Tibial nerve (tissue), 4 donors: ENCODE measurements around the gene CHP2. TPM values are rescaled to one million over a fixed set of nuclear protein-coding genes. Genes with fewer than 3 reads are reported as not detected.

Experiments
- DNase-seq, 2 donors: peaks; one replicate each; pipeline ENCODE4 v3.0.0-alpha.2; 2019; ENCODE audit warnings: low spot score in 2 of 2
- H3K27ac ChIP-seq, 4 donors: fragments of 200-600 bp; sonication (generic) in 3 of 4; one replicate each; pipeline ENCODE4 v1.5.1; 2017 to 2019; ENCODE audit warnings: mild to moderate bottlenecking in 1 of 4
- H3K27me3 ChIP-seq, 2 donors: fragments of 200-600 bp; sonication (generic) in 1 of 2; one replicate each; pipeline versions ENCODE4 v1.5.1 to v1.6.0; 2017 to 2019
- H3K36me3 ChIP-seq, 3 donors: fragments of 200-600 bp; sonication (generic); one replicate each; pipeline ENCODE4 v1.5.1; 2018 to 2019
- H3K4me1 ChIP-seq, 4 donors: fragments of 200-600 bp; sonication (generic) in 3 of 4; one replicate each; pipeline ENCODE4 v1.5.1; 2017 to 2019
- H3K4me3 ChIP-seq, 4 donors: fragments of 200-600 bp; sonication (generic) in 3 of 4; one replicate each; pipeline ENCODE4 v1.5.1; 2017 to 2019; ENCODE audit warnings: mild to moderate bottlenecking in 1 of 4, moderate library complexity in 1 of 4
- H3K9me3 ChIP-seq, 4 donors: fragments of 200-600 bp; sonication (generic) in 3 of 4; one replicate each; pipeline ENCODE4 v1.5.1; 2017 to 2019
- CTCF ChIP-seq, 5 experiments: fragments of 200-600 bp in 3 of 5; fragments of 450-650 bp in 2 of 5; sonication (generic) in 3 of 5; IDR thresholded peaks; one replicate each; pipeline ENCODE4 v1.5.1; 2016 to 2019; ENCODE audit warnings: antibody characterized with exemption in 5 of 5, mild to moderate bottlenecking in 3 of 5, moderate library complexity in 2 of 5
- EP300 ChIP-seq, 2 donors: sonication (generic); formaldehyde crosslinking; IDR thresholded peaks; one replicate each; pipeline ENCODE4 v1.6.1; 2017; ENCODE audit warnings: antibody characterized with exemption in 2 of 2, mild to moderate bottlenecking in 1 of 2
- POLR2A ChIP-seq, 2 donors: fragments of 450-650 bp; IDR thresholded peaks; one replicate each; pipeline ENCODE4 v1.6.1; 2017; ENCODE audit warnings: antibody characterized with exemption in 2 of 2, mild to moderate bottlenecking in 2 of 2, moderate library complexity in 2 of 2
- WGBS, 2 donors: methylation state at CpG; one replicate each; pipeline ENCODE4 v1.1.5; 2018; 5-methylcytosine and 5-hydroxymethylcytosine counted together
- total RNA-seq, 4 donors: library from RNA; depleted of rRNA; stranded (reverse); fragments of >200 nt; gene quantifications; one replicate each; pipeline ENCODE4 v1.1.0, GENCODE V29; 2016

The CHP2 gene
- 10 to 100 TPM in 2 of 4 donors, 1 to 10 TPM in 2; 1.8 to 15.5 (median 7.5) TPM for total RNA-seq

GRCh38 chr16:23754594-23755483 is at the start of gene CHP2:
Gene CHP2, plus strand, starts transcription at chr16:23755026. Its CDS starts 24 bp downstream, at chr16:23755050.
- H3K9me3 ChIP-seq: no peaks in the 10 kb centered on the region
- H3K27me3 ChIP-seq: peaks cover 0 to 16% of the 10 kb centered on the region in 2 donors
- TF ChIP-seq EP300 (IDR thresholded peaks at IDR 0.05) (peak in 1 of 2 donors; percentile 69), POLR2A (IDR thresholded peaks at IDR 0.05) (no peak), CTCF (IDR thresholded peaks at IDR 0.05) (no peak)
- 1 to 7% methylated on average over 58 of the region's 80 CpGs for WGBS, 2 donors
- peaks cover 0 to 14% (median 4%) of the 10 kb centered on the region in 4 donors for H3K4me1 ChIP-seq
- H3K27ac ChIP-seq: peak within 1 kb of the TSS; percentile 34 to 71 (median 60)
- no peak for DNase-seq
- no peaks in the 10 kb centered on the region for H3K36me3 ChIP-seq
- H3K4me3 ChIP-seq: peak within 1 kb of the TSS; percentile 9 to 44 (median 31)

- no peaks in the 10 kb centered on the region for H3K36me3 ChIP-seq
- TF ChIP-seq EP300 (IDR thresholded peaks at IDR 0.05) (no peak), CTCF (IDR thresholded peaks at IDR 0.05) (no peak), POLR2A (IDR thresholded peaks at IDR 0.05) (no peak)
- no peaks in the 10 kb centered on the region for H3K27me3 ChIP-seq
- 89 to 92% methylated on average over 2 of the region's 2 CpGs for WGBS, 2 donors
- H3K9me3 ChIP-seq: peaks cover 0 to 35% (median 0%) of the 10 kb centered on the region in 4 donors
- H3K27ac ChIP-seq: no peak overlapping the region
- H3K4me1 ChIP-seq: no peaks in the 10 kb centered on the region
- no peak overlapping the region for H3K4me3 ChIP-seq
- DNase-seq: no peak
Observed at GRCh38 chr16:23705517-23705902, 49.3 kb upstream of the CHP2 start.

DNA sequence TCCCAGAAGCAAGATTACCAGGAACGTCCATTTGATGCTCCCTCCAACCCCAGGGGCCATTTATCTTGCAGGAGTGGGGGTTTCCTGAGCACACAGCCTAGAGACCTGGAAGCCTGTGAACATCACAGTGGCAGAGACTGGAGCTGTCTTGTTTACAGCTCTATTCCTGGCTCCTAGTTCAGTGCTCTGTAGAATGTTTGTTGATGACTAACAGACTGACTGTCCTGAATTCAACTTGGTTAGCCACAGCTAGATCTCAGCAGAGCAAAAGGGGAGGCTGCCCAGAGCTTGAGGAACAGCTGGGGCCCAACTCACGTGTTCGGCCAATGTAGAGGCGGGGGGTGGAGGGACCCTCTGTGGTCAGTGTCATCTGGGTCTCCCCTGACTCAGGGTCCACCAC is 48.4 kb upstream of the CHP2 start:
- DNase-seq: no peak
- no peaks in the 10 kb centered on the region for H3K36me3 ChIP-seq
- no peaks in the 10 kb centered on the region for H3K4me1 ChIP-seq
- H3K27ac ChIP-seq: no peak overlapping the region
- H3K4me3 ChIP-seq: no peak overlapping the region
- peaks cover 0 to 41% (median 0%) of the 10 kb centered on the region in 4 donors for H3K9me3 ChIP-seq
- WGBS, 2 donors: 72 to 74% methylated on average over 2 to 4 of the region's 4 CpGs
- no peaks in the 10 kb centered on the region for H3K27me3 ChIP-seq
- no peak for TF ChIP-seq CTCF (IDR thresholded peaks at IDR 0.05)
- TF ChIP-seq EP300 (IDR thresholded peaks at IDR 0.05): no peak
- TF ChIP-seq POLR2A (IDR thresholded peaks at IDR 0.05): no peak

DNA sequence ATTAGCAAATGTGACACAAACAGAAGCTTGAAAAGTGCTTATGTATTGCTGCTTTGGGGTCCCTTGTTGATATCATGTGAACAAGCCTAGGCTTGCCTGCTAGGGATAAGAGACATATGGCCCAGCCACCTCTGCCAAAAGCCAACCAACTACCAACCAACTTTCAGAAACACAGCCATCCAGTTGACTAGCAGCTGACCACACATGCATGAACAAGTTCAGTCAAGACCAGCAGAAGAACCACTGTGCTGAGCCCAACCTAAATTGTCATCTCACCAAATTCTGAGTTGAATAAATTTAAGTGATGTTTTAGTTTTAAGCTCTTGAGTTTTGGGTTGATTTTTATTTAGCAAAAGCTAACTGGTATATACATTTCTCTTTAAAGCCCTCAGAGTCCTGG is 45.3 kb upstream of the CHP2 start:
- Histone ChIP-seq H3K4me1 (no peaks in the 10 kb centered on the region), H3K27ac (no peak overlapping the region), H3K4me3 (no peak overlapping the region), H3K36me3 (no peaks in the 10 kb centered on the region), H3K27me3 (peaks cover 0 to 26% of the 10 kb centered on the region in 2 donors), H3K9me3 (peaks cover 0 to 28% (median 0%) of the 10 kb centered on the region in 4 donors)
- TF ChIP-seq CTCF (IDR thresholded peaks at IDR 0.05): no peak
- no peak for TF ChIP-seq POLR2A (IDR thresholded peaks at IDR 0.05)
- TF ChIP-seq EP300 (IDR thresholded peaks at IDR 0.05): no peak
- DNase-seq: no peak

DNA sequence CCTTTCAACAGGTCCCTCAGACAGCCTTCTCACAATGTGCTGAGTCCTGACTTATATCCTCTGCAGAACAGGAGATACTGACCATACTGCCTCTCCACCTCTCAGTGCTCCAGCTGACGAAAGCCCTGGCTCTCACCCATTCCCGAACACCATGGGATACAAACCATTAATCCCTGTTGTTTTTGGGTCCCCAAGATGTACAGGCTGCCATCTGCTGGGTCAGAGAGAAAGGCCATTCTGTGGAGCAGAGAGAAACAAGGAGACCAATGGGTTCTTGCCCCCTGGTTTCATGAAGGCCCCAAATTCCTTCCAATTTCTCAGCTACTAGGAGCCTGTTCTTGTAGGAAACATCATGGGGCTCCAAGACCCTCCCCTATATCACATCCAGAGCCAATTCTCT is 44.8 kb upstream of the CHP2 start:
- Histone ChIP-seq H3K9me3 (peaks cover 0 to 28% (median 0%) of the 10 kb centered on the region in 4 donors), H3K4me3 (no peak overlapping the region), H3K4me1 (no peaks in the 10 kb centered on the region), H3K27ac (no peak overlapping the region), H3K36me3 (no peaks in the 10 kb centered on the region), H3K27me3 (peaks cover 0 to 30% of the 10 kb centered on the region in 2 donors)
- DNase-seq: no peak
- WGBS, 2 donors: 80 to 85% methylated on average over 2 of the region's 2 CpGs
- no peak for TF ChIP-seq EP300 (IDR thresholded peaks at IDR 0.05)
- TF ChIP-seq CTCF (IDR thresholded peaks at IDR 0.05): no peak
- TF ChIP-seq POLR2A (IDR thresholded peaks at IDR 0.05): no peak
